Muscle layer of duodenum (tissue), 2 donors: ENCODE measurements around the gene KLHL3.

Source experiments
- H3K27ac ChIP-seq: one replicate; pipeline ENCODE4 v1.7.0; 2013; ENCODE audit warnings: mild to moderate bottlenecking, low read length
- H3K27me3 ChIP-seq: one replicate; pipeline ENCODE4 v1.7.0; 2013; ENCODE audit warnings: low read depth, mild to moderate bottlenecking, control low read depth, low read length
- H3K36me3 ChIP-seq, 2 donors: one replicate each; pipeline ENCODE4 v1.7.0; 2013; ENCODE audit warnings: low read length in 2 of 2, control low read depth in 1 of 2, mild to moderate bottlenecking in 1 of 2; ENCODE audit not compliant: insufficient read depth in 2 of 2, control insufficient read depth in 1 of 2
- H3K4me1 ChIP-seq, 2 donors: one replicate each; pipeline ENCODE4 v1.7.0; 2013; ENCODE audit warnings: low read length in 2 of 2, mild to moderate bottlenecking in 2 of 2, control low read depth in 1 of 2, moderate library complexity in 1 of 2; ENCODE audit not compliant: insufficient read depth in 2 of 2, control insufficient read depth in 1 of 2
- H3K4me3 ChIP-seq, 2 donors: one replicate each; pipeline ENCODE4 v1.7.0; 2013; ENCODE audit warnings: low read length in 2 of 2, low read depth in 1 of 2, mild to moderate bottlenecking in 1 of 2
- H3K9me3 ChIP-seq, 2 donors: one replicate each; pipeline ENCODE4 v1.7.0; 2013; ENCODE audit warnings: low read length in 2 of 2, control low read depth in 1 of 2, mild to moderate bottlenecking in 1 of 2; ENCODE audit not compliant: control insufficient read depth in 1 of 2
- donor health status: healthy.

The KLHL3 gene

DNA sequence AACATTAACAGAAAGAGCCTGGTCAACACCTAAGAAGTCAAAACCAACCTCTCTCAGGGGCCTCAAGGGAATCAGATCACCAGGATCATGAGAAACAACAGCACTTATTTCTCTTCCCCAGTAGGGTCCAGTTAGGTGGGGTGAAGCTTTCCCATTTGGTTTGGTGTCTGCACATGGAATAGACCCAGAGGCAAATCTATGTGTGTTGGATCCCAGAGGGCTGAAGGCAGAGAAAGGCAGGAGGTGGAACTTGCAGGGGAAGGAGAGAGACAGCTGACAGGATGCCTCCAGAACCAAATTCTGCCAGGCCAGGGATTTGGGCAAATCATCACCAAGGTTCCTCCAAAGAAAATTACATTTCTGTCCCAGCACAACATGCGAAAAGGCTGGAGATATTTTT lies 132.0 kb downstream of the KLHL3 start:
- no peaks in the 10 kb centered on the region for H3K36me3 ChIP-seq
- H3K4me3 ChIP-seq, result no peak overlapping the region
- H3K4me1 ChIP-seq, result no peaks in the 10 kb centered on the region
- no peaks in the 10 kb centered on the region for H3K9me3 ChIP-seq
- H3K27ac ChIP-seq, result no peak overlapping the region
- H3K27me3 ChIP-seq, result no peaks in the 10 kb centered on the region

DNA sequence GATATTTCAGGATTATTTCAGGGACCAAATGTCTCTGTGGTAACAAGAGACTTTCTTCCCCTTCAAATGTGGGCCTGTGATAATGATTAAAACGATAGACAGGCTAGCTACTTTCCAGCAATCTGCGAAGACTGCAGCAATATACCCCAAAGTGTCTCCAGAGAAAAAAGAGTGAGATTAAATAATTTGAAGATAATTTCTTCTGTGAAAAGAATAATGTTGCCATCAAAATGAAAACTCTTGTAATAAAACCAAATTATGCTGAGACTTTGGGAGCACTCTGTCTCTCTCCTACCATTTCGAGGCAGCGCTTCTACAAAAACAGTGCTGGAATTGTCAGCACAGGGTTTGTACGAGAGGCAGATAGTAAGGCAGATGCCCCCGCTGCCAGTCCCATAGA lies 132.5 kb downstream of the KLHL3 start:
- H3K27me3 ChIP-seq, result no peaks in the 10 kb centered on the region

DNA sequence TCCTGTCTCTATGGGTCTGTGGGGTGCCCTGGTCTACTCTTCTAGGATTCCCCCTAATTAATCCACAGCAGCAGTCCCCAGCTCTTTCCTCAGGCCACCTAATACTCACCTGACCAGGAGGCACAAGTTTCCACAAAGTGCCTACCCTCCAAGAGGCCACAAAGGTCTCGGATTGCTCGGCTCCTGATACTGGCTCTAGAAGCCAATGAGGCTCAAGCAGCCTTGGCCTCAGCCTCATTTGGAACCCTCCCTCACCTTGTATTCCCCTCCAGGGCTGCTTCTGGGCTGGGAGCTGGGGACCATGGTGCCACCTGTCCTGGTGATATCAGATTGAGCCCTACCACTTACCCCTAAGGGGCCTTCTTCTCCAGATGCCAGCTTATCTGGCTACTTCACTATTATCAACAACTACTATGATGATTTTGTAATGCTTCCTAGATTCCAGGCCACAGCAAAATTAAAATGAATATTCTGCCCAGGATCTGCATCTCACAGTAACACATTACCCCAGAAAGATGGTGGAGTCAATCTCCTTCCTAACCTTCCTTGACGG lies 133.1 kb downstream of the KLHL3 start:
- H3K4me1 ChIP-seq, result no peaks in the 10 kb centered on the region
- H3K27me3 ChIP-seq, result no peaks in the 10 kb centered on the region
- no peak overlapping the region for H3K4me3 ChIP-seq
- H3K36me3 ChIP-seq, result no peaks in the 10 kb centered on the region
- no peak overlapping the region for H3K27ac ChIP-seq
- no peaks in the 10 kb centered on the region for H3K9me3 ChIP-seq

More for the DNA sequence above, 132.5 kb downstream of the KLHL3 start:
- H3K9me3 ChIP-seq, result no peaks in the 10 kb centered on the region
- H3K27ac ChIP-seq, result no peak overlapping the region
- no peaks in the 10 kb centered on the region for H3K36me3 ChIP-seq
- no peak overlapping the region for H3K4me3 ChIP-seq
- no peaks in the 10 kb centered on the region for H3K4me1 ChIP-seq

DNA sequence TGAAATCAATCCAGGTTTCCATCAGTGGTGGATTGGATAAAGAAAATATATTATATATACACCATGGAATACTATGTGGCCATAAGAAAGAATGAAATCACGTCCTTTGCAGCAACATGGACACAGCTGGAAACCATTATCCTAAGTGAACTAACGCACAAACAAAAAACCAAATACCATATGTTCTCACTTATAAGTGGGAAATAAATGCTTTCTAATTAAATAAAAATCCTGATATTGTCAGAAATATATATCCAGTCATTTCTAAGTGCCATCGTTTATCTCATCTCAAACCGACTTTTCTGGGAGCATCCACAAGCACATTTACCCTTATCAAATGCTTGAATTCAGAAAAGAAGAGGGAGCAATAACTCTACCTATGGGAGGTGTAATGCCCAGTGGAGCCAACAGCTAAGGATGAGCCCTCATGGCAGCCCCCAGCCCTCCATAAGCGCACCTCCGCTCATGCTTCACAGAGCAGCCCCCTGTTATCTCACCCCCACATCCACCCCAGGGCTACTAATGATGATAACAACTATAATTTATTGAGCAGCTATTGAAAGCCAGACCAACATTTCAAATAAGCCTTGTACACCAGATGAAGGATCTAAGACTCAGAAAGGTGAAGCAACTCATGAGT lies 135.0 kb downstream of the KLHL3 start:
- Histone ChIP-seq H3K4me3 (no peak overlapping the region), H3K36me3 (no peaks in the 10 kb centered on the region), H3K27ac (no peak overlapping the region), H3K27me3 (no peaks in the 10 kb centered on the region), H3K4me1 (no peaks in the 10 kb centered on the region), H3K9me3 (no peaks in the 10 kb centered on the region)

DNA sequence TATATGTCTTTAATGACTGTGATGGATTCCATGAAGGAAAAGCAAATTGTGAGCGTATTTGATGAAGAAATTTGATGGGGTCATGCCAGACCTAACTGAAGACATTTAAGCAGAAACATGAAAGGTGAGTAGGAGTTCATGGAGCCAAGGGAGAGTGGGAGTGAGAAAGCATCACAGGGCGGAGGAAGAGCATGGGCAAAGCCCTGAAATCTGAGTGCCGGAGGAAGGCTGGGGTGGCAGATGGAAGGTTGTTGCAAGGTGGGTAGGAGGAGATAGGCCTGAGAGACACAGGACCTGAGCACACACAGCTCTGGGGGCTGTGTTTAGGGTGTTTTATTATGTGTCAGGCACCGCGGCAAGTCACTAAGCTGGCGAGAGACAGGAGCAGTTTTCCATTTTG lies 136.4 kb downstream of the KLHL3 start:
- no peak overlapping the region for H3K27ac ChIP-seq
- no peak overlapping the region for H3K4me3 ChIP-seq
- H3K9me3 ChIP-seq, result no peaks in the 10 kb centered on the region
- H3K27me3 ChIP-seq, result no peaks in the 10 kb centered on the region
- H3K4me1 ChIP-seq, result no peaks in the 10 kb centered on the region
- no peaks in the 10 kb centered on the region for H3K36me3 ChIP-seq

DNA sequence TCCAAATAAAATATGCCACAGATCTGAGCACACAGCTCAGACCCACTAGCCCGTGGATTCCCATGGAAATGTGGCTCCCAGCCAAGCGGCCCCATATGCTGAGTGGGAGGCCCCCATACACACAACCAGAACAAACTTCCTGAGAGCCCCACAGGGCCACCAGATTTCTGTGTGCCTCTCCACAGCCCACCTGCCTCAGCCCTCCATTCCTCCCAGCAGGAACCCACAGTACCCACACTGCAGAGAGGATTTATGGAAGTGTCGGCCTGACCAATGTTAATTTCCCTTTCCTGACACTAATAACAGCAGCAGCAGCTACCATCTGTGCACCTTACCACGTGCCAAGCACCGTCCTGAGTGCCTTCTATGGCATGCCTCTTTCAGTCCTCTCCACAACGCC lies 137.5 kb downstream of the KLHL3 start:
- no peaks in the 10 kb centered on the region for H3K4me1 ChIP-seq
- no peaks in the 10 kb centered on the region for H3K9me3 ChIP-seq
- no peak overlapping the region for H3K27ac ChIP-seq
- no peak overlapping the region for H3K4me3 ChIP-seq
- no peaks in the 10 kb centered on the region for H3K36me3 ChIP-seq
- no peaks in the 10 kb centered on the region for H3K27me3 ChIP-seq

DNA sequence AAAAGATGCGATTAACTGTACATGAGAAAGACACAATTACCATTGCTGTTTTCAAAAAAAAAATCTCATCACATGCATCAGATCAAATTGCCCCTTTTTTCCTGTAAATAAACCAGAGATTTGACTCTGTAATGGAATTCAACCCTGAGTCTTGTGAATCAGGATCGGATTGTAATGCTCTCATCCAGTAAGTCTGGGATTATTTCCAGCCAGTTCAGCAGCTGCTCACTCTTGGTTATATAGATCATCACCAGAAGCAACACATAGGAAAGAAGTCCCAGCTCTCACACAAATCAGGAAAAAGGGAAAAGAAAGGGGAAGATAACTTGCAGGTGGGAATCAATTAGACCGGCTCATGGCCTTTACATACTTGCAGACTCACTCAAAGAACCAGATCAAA lies 138.9 kb downstream of the KLHL3 start:
- H3K27me3 ChIP-seq, result no peaks in the 10 kb centered on the region
- no peaks in the 10 kb centered on the region for H3K36me3 ChIP-seq

DNA sequence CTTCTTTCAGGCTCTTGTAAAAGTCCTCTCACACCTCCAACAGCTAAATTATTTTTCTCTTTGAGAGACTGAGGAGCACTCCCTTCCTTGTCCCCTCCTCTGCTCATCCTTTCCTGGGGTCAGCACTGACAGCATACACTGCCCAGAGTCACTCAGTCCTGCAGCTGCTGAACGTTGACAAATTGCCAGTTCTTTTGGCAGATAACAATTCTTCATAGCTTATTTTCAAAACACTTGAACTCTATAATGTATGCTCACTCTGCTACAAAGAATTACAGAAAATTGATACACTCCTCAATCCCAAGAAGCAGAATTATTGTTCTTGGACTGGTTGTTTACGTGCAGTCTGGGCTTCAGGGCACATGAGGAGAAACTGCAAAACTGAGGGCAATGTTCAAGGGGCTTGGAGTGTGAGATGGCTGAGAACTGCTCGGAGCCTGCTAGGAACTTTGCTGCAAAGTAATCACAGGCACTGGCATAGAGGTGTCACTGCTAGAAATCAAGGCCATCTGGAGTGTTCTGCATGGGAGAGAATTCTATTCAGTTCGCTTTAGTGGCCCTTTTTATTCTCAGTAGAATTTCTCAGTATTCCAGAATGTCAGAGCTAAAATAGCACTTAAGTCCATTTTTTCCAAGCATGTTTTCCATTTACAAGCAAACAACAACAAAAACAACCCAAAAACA lies 140.4 kb downstream of the KLHL3 start:
- H3K36me3 ChIP-seq, result no peaks in the 10 kb centered on the region
- no peaks in the 10 kb centered on the region for H3K4me1 ChIP-seq
- no peaks in the 10 kb centered on the region for H3K27me3 ChIP-seq
- no peak overlapping the region for H3K27ac ChIP-seq
- H3K4me3 ChIP-seq, result no peak overlapping the region
- H3K9me3 ChIP-seq, result no peaks in the 10 kb centered on the region

More for the DNA sequence above, 138.9 kb downstream of the KLHL3 start:
- H3K9me3 ChIP-seq, result no peaks in the 10 kb centered on the region
- H3K4me3 ChIP-seq, result no peak overlapping the region
- H3K4me1 ChIP-seq, result no peaks in the 10 kb centered on the region
- no peak overlapping the region for H3K27ac ChIP-seq

DNA sequence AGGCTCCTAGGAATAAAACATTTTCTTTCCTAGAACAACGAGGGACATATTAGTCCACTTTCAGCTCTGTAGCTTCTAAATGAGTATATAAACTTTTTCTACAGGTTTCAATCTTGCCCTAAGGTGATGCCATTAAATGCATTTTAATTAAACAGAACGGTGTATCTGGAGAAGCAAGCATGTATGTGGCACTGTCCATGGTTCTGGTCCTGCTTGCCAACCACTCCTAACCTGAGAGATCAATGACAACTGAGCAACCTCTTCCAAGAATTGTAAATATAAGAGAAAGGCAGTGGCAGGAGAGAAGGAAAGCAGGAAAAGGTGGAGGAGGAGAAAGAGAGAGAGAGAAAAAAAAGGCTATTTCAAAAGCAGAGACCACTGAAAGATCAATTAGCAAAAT lies 141.2 kb downstream of the KLHL3 start:
- Histone ChIP-seq H3K27ac (no peak overlapping the region), H3K9me3 (no peaks in the 10 kb centered on the region), H3K36me3 (no peaks in the 10 kb centered on the region), H3K27me3 (no peaks in the 10 kb centered on the region), H3K4me3 (no peak overlapping the region), H3K4me1 (no peaks in the 10 kb centered on the region)

DNA sequence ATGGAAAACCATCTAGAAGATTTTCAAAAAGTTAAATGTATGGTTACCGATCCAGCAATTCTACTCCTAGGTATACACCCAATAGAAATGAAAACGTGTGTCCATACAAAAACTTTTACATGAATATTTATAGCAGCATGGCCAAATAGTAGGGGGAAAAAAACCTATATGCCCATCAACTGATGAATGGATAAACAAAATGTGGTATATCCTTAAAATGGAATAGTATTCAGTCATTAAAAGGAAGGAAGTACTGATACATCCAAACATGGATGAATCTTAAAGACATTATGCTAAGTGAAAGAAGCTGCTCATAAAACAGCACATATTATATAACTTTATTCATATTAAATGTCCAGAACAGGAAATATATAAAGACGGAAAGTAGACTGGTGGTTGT lies 143.6 kb downstream of the KLHL3 start:
- Histone ChIP-seq H3K4me3 (no peak overlapping the region), H3K27ac (no peak overlapping the region), H3K4me1 (no peaks in the 10 kb centered on the region), H3K36me3 (no peaks in the 10 kb centered on the region), H3K27me3 (no peaks in the 10 kb centered on the region), H3K9me3 (no peaks in the 10 kb centered on the region)

DNA sequence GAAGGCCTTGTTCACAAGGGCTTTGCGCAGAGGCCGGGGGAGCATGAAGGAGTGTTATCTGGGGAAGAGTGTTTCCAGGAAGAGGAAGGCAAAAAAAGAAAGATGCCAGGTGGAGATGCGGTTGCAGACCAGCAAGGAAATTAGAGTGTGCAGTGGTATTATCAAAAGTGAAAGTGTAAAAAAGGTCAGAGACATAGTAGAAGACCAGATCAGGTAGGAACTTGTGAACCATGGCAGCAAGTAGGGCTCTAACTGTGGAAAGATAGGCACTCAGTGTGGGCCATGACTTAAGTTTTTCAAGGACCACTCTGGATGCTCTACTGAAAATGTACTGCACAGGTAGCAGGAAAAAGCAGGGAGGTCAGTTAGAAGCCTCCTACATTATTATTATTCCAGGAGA lies 146.7 kb downstream of the KLHL3 start:
- Histone ChIP-seq H3K4me3 (no peak overlapping the region), H3K27ac (no peak overlapping the region), H3K27me3 (no peaks in the 10 kb centered on the region), H3K36me3 (no peaks in the 10 kb centered on the region), H3K4me1 (no peaks in the 10 kb centered on the region), H3K9me3 (no peaks in the 10 kb centered on the region)

DNA sequence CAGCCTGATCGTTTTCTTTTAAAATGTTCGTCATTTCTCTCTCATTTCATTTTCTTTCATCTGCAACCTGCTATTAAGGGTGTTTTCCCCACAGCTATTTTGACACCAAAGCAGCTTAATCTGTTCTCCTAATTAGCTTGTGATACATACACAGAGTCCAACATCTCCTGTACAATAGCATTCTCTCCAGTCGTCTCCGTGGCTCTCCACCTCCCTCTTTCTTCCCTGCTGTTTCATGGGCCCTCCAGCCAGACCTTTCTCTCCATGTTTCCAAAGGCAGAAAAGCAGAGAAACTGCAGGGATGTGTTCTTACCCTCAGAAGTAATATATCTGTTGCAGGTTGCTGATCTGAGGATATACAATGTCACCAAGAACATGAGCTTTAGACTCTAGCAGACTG lies 148.0 kb downstream of the KLHL3 start:
- Histone ChIP-seq H3K27me3 (no peaks in the 10 kb centered on the region), H3K27ac (no peak overlapping the region), H3K4me3 (no peak overlapping the region), H3K36me3 (no peaks in the 10 kb centered on the region), H3K9me3 (no peaks in the 10 kb centered on the region), H3K4me1 (no peaks in the 10 kb centered on the region)
